Measurements from ENCODE around the gene UPP2.

Gene UPP2

DNA sequence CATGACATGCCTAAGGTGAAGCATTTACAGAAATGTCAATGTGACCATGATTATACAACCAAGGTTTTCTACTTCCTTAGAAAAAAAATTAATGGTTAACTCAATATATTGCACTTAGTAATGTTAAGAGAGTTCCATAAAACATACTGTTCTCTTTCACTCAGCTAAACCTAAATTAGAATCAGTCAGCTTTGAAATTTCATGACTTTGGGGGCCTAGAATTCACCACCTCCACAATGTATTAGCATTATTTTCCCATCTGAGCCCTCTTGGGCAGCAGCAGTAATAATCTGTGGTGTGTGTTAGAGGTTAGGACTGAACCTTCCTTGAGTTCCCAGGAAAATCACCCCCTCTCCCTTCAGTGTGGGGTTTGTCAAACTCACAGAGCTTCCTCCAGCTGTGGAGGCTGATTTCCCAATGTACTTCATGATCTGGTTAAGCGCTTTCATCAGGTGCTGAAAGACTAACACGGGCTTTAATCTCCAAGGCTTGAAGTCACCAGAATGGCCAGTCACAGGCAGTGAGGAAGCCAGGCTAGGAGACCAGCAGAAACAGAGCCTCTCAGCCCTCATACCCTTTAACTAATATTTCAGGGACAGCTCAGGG, 7.1 kb upstream of the UPP2 start:
- Histone ChIP-seq H3K4me2 (no peak overlapping the region), H3K27ac (no peak overlapping the region), H2AFZ (ENCODE audit: low read depth) (no peak overlapping the region), H3K9ac (no peak overlapping the region), H3K36me3 (ENCODE audit: insufficient read depth) (no peaks in the 10 kb centered on the region), H3K4me3 (IDR thresholded peaks at IDR 0.05; ENCODE audit: insufficient read depth, low read depth, low read length) (no peak overlapping the region), H3K79me2 (ENCODE audit: insufficient read depth, low read depth) (no peaks in the 10 kb centered on the region), H4K20me1 (ENCODE audit: insufficient read depth) (no peaks in the 10 kb centered on the region), H3K27me3 (ENCODE audit: insufficient read depth, low read depth) (no peaks in the 10 kb centered on the region), H3K4me1 (ENCODE audit: low read depth, poor library complexity, severe bottlenecking) (no peaks in the 10 kb centered on the region)
- TF ChIP-seq, protein P1, sequence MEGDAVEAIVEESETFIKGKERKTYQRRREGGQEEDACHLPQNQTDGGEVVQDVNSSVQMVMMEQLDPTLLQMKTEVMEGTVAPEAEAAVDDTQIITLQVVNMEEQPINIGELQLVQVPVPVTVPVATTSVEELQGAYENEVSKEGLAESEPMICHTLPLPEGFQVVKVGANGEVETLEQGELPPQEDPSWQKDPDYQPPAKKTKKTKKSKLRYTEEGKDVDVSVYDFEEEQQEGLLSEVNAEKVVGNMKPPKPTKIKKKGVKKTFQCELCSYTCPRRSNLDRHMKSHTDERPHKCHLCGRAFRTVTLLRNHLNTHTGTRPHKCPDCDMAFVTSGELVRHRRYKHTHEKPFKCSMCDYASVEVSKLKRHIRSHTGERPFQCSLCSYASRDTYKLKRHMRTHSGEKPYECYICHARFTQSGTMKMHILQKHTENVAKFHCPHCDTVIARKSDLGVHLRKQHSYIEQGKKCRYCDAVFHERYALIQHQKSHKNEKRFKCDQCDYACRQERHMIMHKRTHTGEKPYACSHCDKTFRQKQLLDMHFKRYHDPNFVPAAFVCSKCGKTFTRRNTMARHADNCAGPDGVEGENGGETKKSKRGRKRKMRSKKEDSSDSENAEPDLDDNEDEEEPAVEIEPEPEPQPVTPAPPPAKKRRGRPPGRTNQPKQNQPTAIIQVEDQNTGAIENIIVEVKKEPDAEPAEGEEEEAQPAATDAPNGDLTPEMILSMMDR (conservative IDR thresholded peaks at IDR 0.05; ENCODE audit: low read depth, low read length), result no peak

- no peak overlapping the region for H3K27ac ChIP-seq
Observed at GRCh38 chr2:158095269-158095668, 6.4 kb upstream of the UPP2 start.

DNA sequence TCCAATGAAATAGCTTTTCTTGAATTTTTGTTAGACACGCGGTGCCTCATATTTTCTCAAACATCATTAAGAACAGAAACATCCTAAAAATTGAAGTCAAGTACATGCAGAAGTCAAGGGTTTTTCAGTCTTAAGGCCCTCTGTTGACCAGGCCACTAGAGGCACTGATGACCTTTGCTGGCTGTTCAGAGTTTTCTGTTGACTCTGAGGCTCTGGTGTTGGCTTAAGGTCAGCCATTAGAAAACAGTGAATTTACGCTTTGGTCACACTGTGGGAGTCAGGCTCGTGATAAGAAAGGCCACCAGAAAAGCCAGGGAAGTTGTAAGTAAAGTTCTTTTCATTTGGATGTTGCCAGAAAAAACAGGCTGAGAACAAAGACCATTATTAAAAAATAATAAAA, 5.8 kb upstream of the UPP2 start:
- no peaks in the 10 kb centered on the region for H3K79me2 ChIP-seq (ENCODE audit: insufficient read depth, low read depth)
- no peak overlapping the region for H2AFZ ChIP-seq (ENCODE audit: low read depth)
- H3K27ac ChIP-seq, result no peak overlapping the region
- H3K27me3 ChIP-seq (ENCODE audit: insufficient read depth, low read depth), result no peaks in the 10 kb centered on the region
- H3K4me1 ChIP-seq (ENCODE audit: low read depth, poor library complexity, severe bottlenecking), result no peaks in the 10 kb centered on the region
- H4K20me1 ChIP-seq (ENCODE audit: insufficient read depth), result no peaks in the 10 kb centered on the region
- no peak overlapping the region for H3K4me2 ChIP-seq
- H3K4me3 ChIP-seq (IDR thresholded peaks at IDR 0.05; ENCODE audit: insufficient read depth, low read depth, low read length), result no peak overlapping the region
- no peaks in the 10 kb centered on the region for H3K36me3 ChIP-seq (ENCODE audit: insufficient read depth)
- no peak overlapping the region for H3K9ac ChIP-seq
- TF ChIP-seq, protein P1 (conservative IDR thresholded peaks at IDR 0.05; ENCODE audit: low read depth, low read length), result no peak

More at GRCh38 chr2:158095269-158095668, 6.4 kb upstream of the UPP2 start:
- Histone ChIP-seq H3K36me3 (ENCODE audit: insufficient read depth) (no peaks in the 10 kb centered on the region), H3K27me3 (ENCODE audit: insufficient read depth, low read depth) (no peaks in the 10 kb centered on the region), H3K4me1 (ENCODE audit: low read depth, poor library complexity, severe bottlenecking) (no peaks in the 10 kb centered on the region), H3K9ac (no peak overlapping the region), H3K4me3 (IDR thresholded peaks at IDR 0.05; ENCODE audit: insufficient read depth, low read depth, low read length) (no peak overlapping the region), H3K79me2 (ENCODE audit: insufficient read depth, low read depth) (no peaks in the 10 kb centered on the region), H3K4me2 (no peak overlapping the region), H4K20me1 (ENCODE audit: insufficient read depth) (no peaks in the 10 kb centered on the region), H2AFZ (ENCODE audit: low read depth) (no peak overlapping the region)
- TF ChIP-seq, protein P1 (conservative IDR thresholded peaks at IDR 0.05; ENCODE audit: low read depth, low read length), result no peak

DNA sequence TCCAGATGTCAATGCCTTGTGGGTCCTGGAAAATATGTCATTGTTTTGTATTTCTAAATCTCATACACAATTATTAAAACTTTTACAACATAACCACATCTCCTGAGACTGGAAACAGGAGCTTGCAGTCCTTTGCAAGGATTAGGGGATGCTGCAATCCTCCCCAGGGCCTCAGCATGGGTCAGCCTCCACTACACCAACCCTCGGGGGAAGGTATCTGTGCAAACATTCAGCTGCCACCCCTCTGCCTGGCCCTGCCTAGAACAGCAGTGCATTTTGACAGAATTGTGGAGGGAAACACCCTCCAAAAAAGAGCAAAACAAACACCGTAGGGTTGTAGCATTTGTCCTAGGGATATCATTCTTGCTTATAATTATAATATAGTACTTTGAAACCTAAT, 4.2 kb upstream of the UPP2 start:
- Histone ChIP-seq H3K9ac (no peak overlapping the region), H3K4me1 (ENCODE audit: low read depth, poor library complexity, severe bottlenecking) (no peaks in the 10 kb centered on the region), H3K36me3 (ENCODE audit: insufficient read depth) (no peaks in the 10 kb centered on the region), H4K20me1 (ENCODE audit: insufficient read depth) (no peaks in the 10 kb centered on the region), H3K27me3 (ENCODE audit: insufficient read depth, low read depth) (no peaks in the 10 kb centered on the region), H3K4me3 (IDR thresholded peaks at IDR 0.05; ENCODE audit: insufficient read depth, low read depth, low read length) (no peak overlapping the region), H3K27ac (no peak overlapping the region), H3K79me2 (ENCODE audit: insufficient read depth, low read depth) (no peaks in the 10 kb centered on the region), H3K4me2 (no peak overlapping the region), H2AFZ (ENCODE audit: low read depth) (no peak overlapping the region)
- TF ChIP-seq, protein P1 (conservative IDR thresholded peaks at IDR 0.05; ENCODE audit: low read depth, low read length), result no peak

All from KMS-11 (cell line).